Stimulated activated CD4-positive, alpha-beta T cell treated with anti-CD3 and anti-CD28 coated beads, Interleukin-2, amount 100 ng/mL, for 24 hours (primary cell): ENCODE data around the gene WSB1.

Experiments
- DNase-seq, 2 donors: peaks; one replicate each; pipeline ENCODE4 v3.0.0-alpha.2; 2020

WSB1 gene

DNA sequence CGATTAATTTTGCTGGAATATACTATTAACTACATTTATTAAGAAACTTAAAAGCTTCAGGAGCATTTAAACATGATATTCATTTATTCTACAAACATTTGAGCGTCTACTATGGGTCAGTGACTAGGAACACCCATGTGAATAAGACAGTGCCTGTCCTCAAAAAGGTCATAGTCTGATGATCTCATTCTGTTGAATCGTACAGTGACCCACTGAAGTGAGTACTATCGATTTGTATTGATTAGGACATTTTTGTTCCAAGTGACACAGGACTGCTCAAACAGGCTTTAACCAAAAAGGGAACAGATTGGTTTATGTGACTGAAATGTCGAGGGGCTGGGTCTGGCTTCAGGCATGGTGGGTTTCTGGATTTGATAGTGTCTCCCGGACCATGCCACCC, 68.6 kb downstream of the WSB1 start:
- no peak for DNase-seq

DNA sequence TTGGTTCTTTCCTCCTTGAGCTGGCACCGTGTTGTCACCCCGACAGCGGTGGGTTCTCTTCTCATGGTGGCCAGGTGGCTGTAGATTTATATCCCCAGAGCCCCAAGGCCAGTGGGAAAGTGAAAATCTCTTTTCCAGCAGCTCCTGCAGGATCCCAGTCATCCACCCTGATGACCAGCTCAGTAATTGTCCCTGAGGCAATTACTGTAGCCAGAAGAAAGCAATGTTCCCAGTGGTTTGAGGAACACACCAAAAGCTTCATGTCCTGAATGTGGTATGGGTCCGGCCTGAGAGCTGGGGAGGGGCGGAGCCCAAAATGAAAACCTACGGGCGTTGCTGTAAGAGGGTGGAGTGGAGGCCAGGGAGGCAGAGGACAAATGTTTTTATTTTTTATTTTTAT, 69.0 kb downstream of the WSB1 start:
- no peak for DNase-seq

DNA sequence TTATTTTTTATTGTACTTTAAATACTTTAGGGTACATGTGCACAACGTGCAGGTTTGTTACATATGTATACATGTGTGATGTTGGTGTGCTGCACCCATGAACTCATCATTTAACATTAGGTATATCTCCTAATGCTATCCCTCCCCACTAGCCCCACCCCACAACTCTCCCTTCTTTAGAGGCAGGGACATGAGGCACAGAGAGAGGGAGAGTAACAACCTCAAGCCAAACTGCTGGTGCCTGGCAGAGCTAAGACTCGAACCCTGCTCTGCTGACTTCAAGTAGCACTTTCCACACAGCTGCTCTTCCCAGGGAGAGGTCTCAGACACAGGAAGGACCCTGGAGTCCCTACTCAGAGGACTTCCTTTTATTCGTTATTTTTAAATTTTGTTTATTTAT, 69.4 kb downstream of the WSB1 start:
- no peak for DNase-seq
